ENCODE results near the gene TMEM139. TPM values are rescaled to one million over a fixed set of nuclear protein-coding genes. Genes with fewer than 3 reads are reported as not detected.

The TMEM139 gene
- total RNA-seq, 1 experiment from 2014 or later: 19.1 TPM

DNA sequence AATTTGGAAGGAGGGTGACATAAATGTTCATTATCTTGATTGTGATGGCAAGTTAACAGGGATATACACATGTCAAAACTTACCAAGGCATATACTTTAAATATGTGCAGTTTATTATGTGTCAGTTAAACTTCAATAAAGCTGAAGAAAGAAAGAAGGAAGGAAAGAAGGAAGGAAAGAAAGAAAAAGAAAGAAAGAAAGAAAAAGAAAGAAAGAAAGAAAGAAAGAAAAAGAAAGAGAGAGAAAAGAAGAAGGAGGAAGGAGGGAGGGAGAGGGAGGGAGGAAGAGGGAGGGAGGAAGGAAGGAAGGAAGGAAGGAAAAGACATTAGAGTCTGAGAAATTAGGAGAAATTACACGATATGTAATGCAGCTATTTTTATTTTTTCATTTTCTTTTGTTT, 37.4 kb upstream of the TMEM139 start:
- no TSS peak for BruUV-seq (replicated peaks)
- Histone ChIP-seq H3K27me3 (replicated peaks; ENCODE audit: control insufficient read depth, insufficient read depth, low read length) (no peaks in the 10 kb centered on the region), H3K4me3 (ENCODE audit: low read depth, low read length) (no peak overlapping the region), H3K4me1 (peaks cover 42% of the 10 kb centered on the region), H3K9me3 (no peaks in the 10 kb centered on the region), H3K36me3 (ENCODE audit: control insufficient read depth, insufficient read depth, low read length) (no peaks in the 10 kb centered on the region)
- no peaks in the 10 kb centered on the region for H3K27me3 Mint-ChIP-seq (ENCODE audit: insufficient read depth, unreplicated experiment)
- no peak overlapping the region for H3K4me3 Mint-ChIP-seq (ENCODE audit: unreplicated experiment)
- no peak overlapping the region for H3K27ac Mint-ChIP-seq (ENCODE audit: unreplicated experiment)
- ChIA-PET CTCF (interaction anchor here (0.7 kb wide), 1 partner anchor 222 kb away, joined by 13 read pairs; no protein-coding TSS in a partner anchor), POLR2A (no interaction called here)
- peaks cover 9% of the 10 kb centered on the region for H3K9me3 Mint-ChIP-seq (ENCODE audit: unreplicated experiment)
- H3K36me3 Mint-ChIP-seq (ENCODE audit: insufficient read depth, unreplicated experiment): no peaks in the 10 kb centered on the region
- peaks cover 41% of the 10 kb centered on the region for H3K4me1 Mint-ChIP-seq (ENCODE audit: low read depth, unreplicated experiment)
- DNase-seq: no peak
- intact Hi-C loops (cut with micrococcal nuclease; ENCODE audit: unreplicated experiment): no loop called here
- TF ChIP-seq, protein P1, sequence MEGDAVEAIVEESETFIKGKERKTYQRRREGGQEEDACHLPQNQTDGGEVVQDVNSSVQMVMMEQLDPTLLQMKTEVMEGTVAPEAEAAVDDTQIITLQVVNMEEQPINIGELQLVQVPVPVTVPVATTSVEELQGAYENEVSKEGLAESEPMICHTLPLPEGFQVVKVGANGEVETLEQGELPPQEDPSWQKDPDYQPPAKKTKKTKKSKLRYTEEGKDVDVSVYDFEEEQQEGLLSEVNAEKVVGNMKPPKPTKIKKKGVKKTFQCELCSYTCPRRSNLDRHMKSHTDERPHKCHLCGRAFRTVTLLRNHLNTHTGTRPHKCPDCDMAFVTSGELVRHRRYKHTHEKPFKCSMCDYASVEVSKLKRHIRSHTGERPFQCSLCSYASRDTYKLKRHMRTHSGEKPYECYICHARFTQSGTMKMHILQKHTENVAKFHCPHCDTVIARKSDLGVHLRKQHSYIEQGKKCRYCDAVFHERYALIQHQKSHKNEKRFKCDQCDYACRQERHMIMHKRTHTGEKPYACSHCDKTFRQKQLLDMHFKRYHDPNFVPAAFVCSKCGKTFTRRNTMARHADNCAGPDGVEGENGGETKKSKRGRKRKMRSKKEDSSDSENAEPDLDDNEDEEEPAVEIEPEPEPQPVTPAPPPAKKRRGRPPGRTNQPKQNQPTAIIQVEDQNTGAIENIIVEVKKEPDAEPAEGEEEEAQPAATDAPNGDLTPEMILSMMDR (IDR thresholded peaks at IDR 0.05; ENCODE audit: insufficient read depth in 1 of 2, low read depth in 1 of 2, low read length in 1 of 2, severe bottlenecking in 1 of 2, unreplicated experiment in 1 of 2): no peak

GRCh38 chr7:143248761-143249354, 35.9 kb upstream of the TMEM139 start:
- Mint-ChIP-seq H3K27ac (ENCODE audit: unreplicated experiment) (no peak overlapping the region), H3K27me3 (ENCODE audit: insufficient read depth, unreplicated experiment) (no peaks in the 10 kb centered on the region), H3K4me1 (ENCODE audit: low read depth, unreplicated experiment) (peaks cover 30% of the 10 kb centered on the region), H3K9me3 (ENCODE audit: unreplicated experiment) (peaks cover 17% of the 10 kb centered on the region), H3K36me3 (ENCODE audit: insufficient read depth, unreplicated experiment) (no peaks in the 10 kb centered on the region), H3K4me3 (ENCODE audit: unreplicated experiment) (peak overlapping the region; percentile 13)
- Histone ChIP-seq H3K4me1 (peaks cover 34% of the 10 kb centered on the region), H3K9me3 (0 out of 2 replicates have a peak, but pooled peaks cover 2% of the 10 kb centered on the region), H3K27me3 (replicated peaks; ENCODE audit: control insufficient read depth, insufficient read depth, low read length) (no peaks in the 10 kb centered on the region), H3K4me3 (ENCODE audit: low read depth, low read length) (no peak overlapping the region), H3K36me3 (ENCODE audit: control insufficient read depth, insufficient read depth, low read length) (no peaks in the 10 kb centered on the region)
- BruUV-seq (replicated peaks): no TSS peak
- POLR2A ChIA-PET: interaction anchor here (1.1 kb wide), 1 partner anchor 14 kb away, joined by 5 read pairs; the partner anchor contains the start of gene GSTK1
- TF ChIP-seq, protein P1 (IDR thresholded peaks at IDR 0.05; ENCODE audit: insufficient read depth in 1 of 2, low read depth in 1 of 2, low read length in 1 of 2, severe bottlenecking in 1 of 2, unreplicated experiment in 1 of 2): no peak
- DNase-seq: peak; percentile 71 to 85
- CTCF ChIA-PET: interaction anchor here (0.6 to 1.4 kb wide), 3 partner anchors 8 to 39 kb away, joined by 3 to 14 read pairs (median 8); partner anchors contain the start of gene CASP2
- intact Hi-C loops (cut with micrococcal nuclease; ENCODE audit: unreplicated experiment): loop anchor here (1.0 kb wide), 1 partner anchor 9 kb away; no protein-coding TSS in a partner anchor

DNA sequence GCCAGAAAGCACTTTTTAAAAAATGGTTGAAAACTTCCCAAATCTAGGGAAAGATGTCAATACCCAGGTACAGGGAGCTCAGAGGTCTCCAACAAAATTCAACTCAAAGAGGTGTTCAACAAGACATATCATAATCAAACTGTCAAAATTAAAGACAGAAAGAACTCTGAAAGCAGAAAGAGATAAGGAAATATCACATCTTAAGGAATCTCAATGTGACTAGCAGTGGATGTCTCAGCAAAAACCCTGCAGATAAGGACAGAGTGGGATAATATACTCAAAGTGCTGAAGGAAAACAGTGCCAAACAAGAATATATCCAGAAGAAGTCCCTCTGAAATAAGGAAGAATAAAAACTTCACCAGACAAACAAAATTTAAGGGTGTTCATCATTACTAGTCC, 34.6 kb upstream of the TMEM139 start:
- 0 out of 2 replicates have a peak, but pooled peaks cover 2% of the 10 kb centered on the region for H3K9me3 ChIP-seq
- Mint-ChIP-seq H3K36me3 (ENCODE audit: insufficient read depth, unreplicated experiment) (no peaks in the 10 kb centered on the region), H3K4me1 (ENCODE audit: low read depth, unreplicated experiment) (peaks cover 28% of the 10 kb centered on the region), H3K4me3 (ENCODE audit: unreplicated experiment) (no peak overlapping the region), H3K27ac (ENCODE audit: unreplicated experiment) (no peak overlapping the region), H3K27me3 (ENCODE audit: insufficient read depth, unreplicated experiment) (no peaks in the 10 kb centered on the region), H3K9me3 (ENCODE audit: unreplicated experiment) (peaks cover 22% of the 10 kb centered on the region)
- peaks cover 24% of the 10 kb centered on the region for H3K4me1 ChIP-seq
- TF ChIP-seq, protein P1 (IDR thresholded peaks at IDR 0.05; ENCODE audit: insufficient read depth in 1 of 2, low read depth in 1 of 2, low read length in 1 of 2, severe bottlenecking in 1 of 2, unreplicated experiment in 1 of 2): no peak
- intact Hi-C loops (cut with micrococcal nuclease; ENCODE audit: unreplicated experiment): no loop called here
- H3K36me3 ChIP-seq (ENCODE audit: control insufficient read depth, insufficient read depth, low read length): no peaks in the 10 kb centered on the region
- ChIA-PET POLR2A (interaction anchor here (0.6 kb wide), 1 partner anchor 38 kb away, joined by 4 read pairs; the partner anchor contains the start of gene CASP2), CTCF (no interaction called here)
- no peaks in the 10 kb centered on the region for H3K27me3 ChIP-seq (replicated peaks; ENCODE audit: control insufficient read depth, insufficient read depth, low read length)
- DNase-seq: no peak
- no peak overlapping the region for H3K4me3 ChIP-seq (ENCODE audit: low read depth, low read length)
- no TSS peak for BruUV-seq (replicated peaks)
